HFFc6 (cell line): ENCODE measurements around the gene TSEN54. TPM values are rescaled to one million over a fixed set of nuclear protein-coding genes. Genes with fewer than 3 reads are reported as not detected.
"Not testable (repeated sequence)": the region's sequence is repeated elsewhere in the genome, so short reads cannot be mapped to it uniquely, and the experiment has no call there.

Source experiments
- DNase-seq: peaks from one replicate; pipeline ENCODE4 v3.0.0-alpha.2; 2018
- H3K27ac Mint-ChIP-seq: 2 replicates; pipeline ENCODE4 v1.8.0; 2020; ENCODE audit warnings: mild to moderate bottlenecking, mixed read lengths
- H3K27me3 Mint-ChIP-seq: 2 replicates; pipeline ENCODE4 v1.8.0; 2021; ENCODE audit warnings: mild to moderate bottlenecking, moderate library complexity, mixed read lengths; ENCODE audit not compliant: insufficient read depth
- H3K36me3 Mint-ChIP-seq: 2 replicates; pipeline ENCODE4 v1.8.0; 2021; ENCODE audit warnings: low read depth, mixed read lengths
- H3K4me1 Mint-ChIP-seq: 2 replicates; pipeline ENCODE4 v1.8.0; 2020; ENCODE audit warnings: low read depth, mixed read lengths
- H3K4me3 Mint-ChIP-seq: 2 replicates; pipeline ENCODE4 v1.8.0; 2020; ENCODE audit warnings: mild to moderate bottlenecking, moderate library complexity, mixed read lengths
- H3K9me3 Mint-ChIP-seq: 2 replicates; pipeline ENCODE4 v1.8.0; 2020; ENCODE audit warnings: mild to moderate bottlenecking, mixed read lengths
- total RNA-seq, 6 experiments: library from RNA; stranded (reverse); fragmentation: NEBNext Ultra II Directional; extraction: Animal tissue kit (Norgen Biotek cat#: 25700); gene quantifications; 2 replicates in 1 of 6; 3 replicates in 5 of 6; pipeline ENCODE4 v1.2.3, GENCODE V29; 2021
- TF ChIP-seq, protein P1 (sequence below): fragments of 200-600 bp; sonication (generic); IDR thresholded peaks from 2 replicates; pipeline ENCODE4 v1.5.0; 2021; ENCODE audit warnings: antibody characterized with exemption, mild to moderate bottlenecking

TSEN54 gene
- total RNA-seq, 6 experiments from 2014 or later, result 8.7 to 11.1 (median 9.4) TPM

GRCh38 chr17:75476752-75477489, 39.4 kb upstream of the TSEN54 start:
- Mint-ChIP-seq H3K4me1 (no peaks in the 10 kb centered on the region), H3K36me3 (0 out of 2 replicates have a peak, but pooled peaks cover 7% of the 10 kb centered on the region), H3K9me3 (no peaks in the 10 kb centered on the region), H3K4me3 (no peak overlapping the region), H3K27me3 (peaks cover 2% of the 10 kb centered on the region; the same call in 1 of the 2 replicates), H3K27ac (no peak overlapping the region)
- no peak for DNase-seq
- TF ChIP-seq, protein P1, sequence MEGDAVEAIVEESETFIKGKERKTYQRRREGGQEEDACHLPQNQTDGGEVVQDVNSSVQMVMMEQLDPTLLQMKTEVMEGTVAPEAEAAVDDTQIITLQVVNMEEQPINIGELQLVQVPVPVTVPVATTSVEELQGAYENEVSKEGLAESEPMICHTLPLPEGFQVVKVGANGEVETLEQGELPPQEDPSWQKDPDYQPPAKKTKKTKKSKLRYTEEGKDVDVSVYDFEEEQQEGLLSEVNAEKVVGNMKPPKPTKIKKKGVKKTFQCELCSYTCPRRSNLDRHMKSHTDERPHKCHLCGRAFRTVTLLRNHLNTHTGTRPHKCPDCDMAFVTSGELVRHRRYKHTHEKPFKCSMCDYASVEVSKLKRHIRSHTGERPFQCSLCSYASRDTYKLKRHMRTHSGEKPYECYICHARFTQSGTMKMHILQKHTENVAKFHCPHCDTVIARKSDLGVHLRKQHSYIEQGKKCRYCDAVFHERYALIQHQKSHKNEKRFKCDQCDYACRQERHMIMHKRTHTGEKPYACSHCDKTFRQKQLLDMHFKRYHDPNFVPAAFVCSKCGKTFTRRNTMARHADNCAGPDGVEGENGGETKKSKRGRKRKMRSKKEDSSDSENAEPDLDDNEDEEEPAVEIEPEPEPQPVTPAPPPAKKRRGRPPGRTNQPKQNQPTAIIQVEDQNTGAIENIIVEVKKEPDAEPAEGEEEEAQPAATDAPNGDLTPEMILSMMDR, result no peak

- H3K4me1 Mint-ChIP-seq, H3K9me3 Mint-ChIP-seq, H3K36me3 Mint-ChIP-seq, H3K27ac Mint-ChIP-seq, DNase-seq, H3K4me3 Mint-ChIP-seq, H3K27me3 Mint-ChIP-seq: not testable (repeated sequence)
These were observed 38.9 kb upstream of the TSEN54 start for GRCh38 chr17:75477490-75477862.

DNA sequence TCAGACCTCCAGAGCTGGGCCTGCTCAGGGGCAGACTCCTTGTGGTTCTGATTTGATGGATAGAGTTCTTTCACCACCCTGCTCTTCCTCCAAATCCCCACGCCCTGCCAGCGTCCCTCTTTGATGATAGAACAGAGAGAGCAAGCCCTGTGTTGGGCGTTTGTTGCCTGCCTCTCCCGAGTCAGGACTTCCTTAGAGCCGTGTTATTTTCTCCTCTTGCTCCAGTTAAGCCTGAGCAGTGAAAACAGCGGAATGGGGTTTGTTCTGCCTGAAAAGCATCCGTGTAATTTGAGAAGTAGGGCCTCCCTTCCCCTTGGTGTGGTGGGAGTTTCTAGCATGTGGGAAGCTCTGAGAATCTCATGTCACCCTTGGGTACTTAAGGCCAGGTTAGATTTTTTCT, 37.8 kb upstream of the TSEN54 start:
- Mint-ChIP-seq H3K27me3 (peaks cover 2% of the 10 kb centered on the region; the same call in 1 of the 2 replicates), H3K27ac (no peak overlapping the region), H3K9me3 (no peaks in the 10 kb centered on the region), H3K4me1 (no peaks in the 10 kb centered on the region), H3K36me3 (no peaks in the 10 kb centered on the region), H3K4me3 (no peak overlapping the region)
- DNase-seq, result no peak
- TF ChIP-seq, protein P1, result no peak

DNA sequence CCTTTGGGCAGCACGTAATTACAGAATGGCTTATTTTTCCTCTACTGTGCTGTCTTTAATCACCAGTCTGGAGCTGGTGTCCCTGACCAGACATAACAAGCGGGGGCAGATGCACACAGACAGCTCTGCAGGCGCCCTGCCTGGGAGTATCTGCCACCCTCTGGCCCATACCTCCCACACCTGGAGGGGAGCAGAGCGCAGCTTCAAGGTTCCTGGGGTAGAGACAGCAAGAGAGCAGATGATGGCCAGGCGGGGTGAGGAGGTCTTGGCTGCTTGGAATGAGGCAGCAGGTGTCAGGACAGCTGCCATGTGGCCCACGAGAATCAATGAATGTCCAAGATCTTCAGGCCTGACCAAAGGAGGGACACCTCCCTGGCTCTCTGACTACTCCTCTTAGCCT, 36.0 kb upstream of the TSEN54 start:
- Mint-ChIP-seq H3K4me3 (no peak overlapping the region), H3K27ac (no peak overlapping the region), H3K27me3 (peaks cover 2% of the 10 kb centered on the region; the same call in 1 of the 2 replicates), H3K4me1 (no peaks in the 10 kb centered on the region), H3K36me3 (no peaks in the 10 kb centered on the region), H3K9me3 (no peaks in the 10 kb centered on the region)
- no peak for DNase-seq
- TF ChIP-seq, protein P1, result no peak

DNA sequence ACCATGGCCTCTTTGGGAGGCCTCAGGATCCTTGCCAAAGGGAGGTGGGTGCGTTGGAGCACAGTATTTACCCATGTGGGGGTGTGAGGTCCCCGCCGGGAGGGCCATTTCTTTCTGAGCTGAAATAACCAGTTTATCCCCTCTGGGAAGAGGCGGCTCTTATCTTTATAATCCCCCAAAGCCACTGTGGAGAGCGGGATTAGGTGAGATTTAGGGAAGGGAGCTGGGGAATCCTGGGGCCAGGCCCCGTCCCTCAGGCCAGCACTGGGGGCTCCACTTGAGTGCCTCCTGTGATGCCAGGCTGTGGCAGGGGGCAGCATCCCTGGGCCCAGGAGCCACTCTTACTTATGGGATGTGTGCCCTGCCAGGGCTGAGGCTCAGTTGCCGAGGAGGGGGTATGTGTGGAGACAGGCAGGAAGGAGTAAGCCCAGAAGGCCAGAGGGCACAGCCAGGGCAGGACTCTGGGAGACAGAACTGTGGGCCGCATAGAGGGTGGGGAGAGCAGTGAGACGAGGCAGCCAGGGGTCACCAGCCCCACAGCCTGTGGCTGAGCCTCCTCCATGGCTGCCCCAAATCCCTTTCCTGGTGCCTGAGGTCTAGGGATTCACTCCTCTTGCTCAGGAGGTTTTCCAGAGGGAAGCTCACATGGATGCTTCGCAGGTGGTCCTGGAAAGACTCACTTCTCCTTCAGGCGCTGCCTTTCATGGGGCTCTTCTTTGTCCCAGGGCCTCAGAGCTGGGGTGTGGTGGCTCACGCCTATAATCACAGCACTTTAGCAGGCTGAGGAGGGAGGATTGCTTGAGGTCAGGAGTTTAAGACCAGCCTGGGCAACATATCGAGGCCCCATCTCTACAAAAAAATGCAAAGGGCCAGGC, 34.9 kb upstream of the TSEN54 start:
- H3K9me3 Mint-ChIP-seq, result no peaks in the 10 kb centered on the region
- H3K36me3 Mint-ChIP-seq, result no peaks in the 10 kb centered on the region
- H3K27me3 Mint-ChIP-seq, result peaks cover 2% of the 10 kb centered on the region; the same call in 1 of the 2 replicates
- no peak overlapping the region for H3K4me3 Mint-ChIP-seq
- no peaks in the 10 kb centered on the region for H3K4me1 Mint-ChIP-seq
- no peak overlapping the region for H3K27ac Mint-ChIP-seq
- TF ChIP-seq, protein P1, result no peak
- DNase-seq, result no peak
